Measurements from ENCODE around the gene DNAH8. TPM values are rescaled to one million over a fixed set of nuclear protein-coding genes. Genes with fewer than 3 reads are reported as not detected.

The DNAH8 gene
- total and polyA plus RNA-seq, 11 donors = 0.02 to 0.50 (median 0.02) TPM; not detected in 8

GRCh38 chr6:38760097-38760496, 45.0 kb downstream of the DNAH8 start:
- intact Hi-C loops (cut with DNase I) = no loop called here
- H3K36me3 ChIP-seq = no peaks in the 10 kb centered on the region
- peaks cover 0 to 11% (median 0%) of the 10 kb centered on the region in 12 donors for H3K9me3 ChIP-seq
- DNase-seq = no peak
- no peak for ATAC-seq
- H3K4me3 ChIP-seq = no peak overlapping the region
- TF ChIP-seq, protein P1, sequence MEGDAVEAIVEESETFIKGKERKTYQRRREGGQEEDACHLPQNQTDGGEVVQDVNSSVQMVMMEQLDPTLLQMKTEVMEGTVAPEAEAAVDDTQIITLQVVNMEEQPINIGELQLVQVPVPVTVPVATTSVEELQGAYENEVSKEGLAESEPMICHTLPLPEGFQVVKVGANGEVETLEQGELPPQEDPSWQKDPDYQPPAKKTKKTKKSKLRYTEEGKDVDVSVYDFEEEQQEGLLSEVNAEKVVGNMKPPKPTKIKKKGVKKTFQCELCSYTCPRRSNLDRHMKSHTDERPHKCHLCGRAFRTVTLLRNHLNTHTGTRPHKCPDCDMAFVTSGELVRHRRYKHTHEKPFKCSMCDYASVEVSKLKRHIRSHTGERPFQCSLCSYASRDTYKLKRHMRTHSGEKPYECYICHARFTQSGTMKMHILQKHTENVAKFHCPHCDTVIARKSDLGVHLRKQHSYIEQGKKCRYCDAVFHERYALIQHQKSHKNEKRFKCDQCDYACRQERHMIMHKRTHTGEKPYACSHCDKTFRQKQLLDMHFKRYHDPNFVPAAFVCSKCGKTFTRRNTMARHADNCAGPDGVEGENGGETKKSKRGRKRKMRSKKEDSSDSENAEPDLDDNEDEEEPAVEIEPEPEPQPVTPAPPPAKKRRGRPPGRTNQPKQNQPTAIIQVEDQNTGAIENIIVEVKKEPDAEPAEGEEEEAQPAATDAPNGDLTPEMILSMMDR (IDR thresholded peaks at IDR 0.05) = no peak
- no peak for TF ChIP-seq POLR2A (IDR thresholded peaks at IDR 0.05)
- no peaks in the 10 kb centered on the region for H3K4me1 ChIP-seq
- WGBS, 4 donors = 61 to 73% (median 66%) methylated on average over 1 of the region's 1 CpG
- no peak overlapping the region for H3K27ac ChIP-seq
- peaks cover 0 to 9% (median 0%) of the 10 kb centered on the region in 9 donors for H3K27me3 ChIP-seq

GRCh38 chr6:38762848-38763247, 47.7 kb downstream of the DNAH8 start:
- no peak for TF ChIP-seq POLR2A (IDR thresholded peaks at IDR 0.05)
- Histone ChIP-seq H3K4me3 (no peak overlapping the region), H3K4me1 (no peaks in the 10 kb centered on the region), H3K27ac (no peak overlapping the region), H3K9me3 (peaks cover 0 to 11% (median 0%) of the 10 kb centered on the region in 12 donors), H3K27me3 (peaks cover 0 to 9% (median 0%) of the 10 kb centered on the region in 9 donors), H3K36me3 (no peaks in the 10 kb centered on the region)
- intact Hi-C loops (cut with DNase I) = no loop called here
- ATAC-seq = no peak
- DNase-seq = no peak

DNA sequence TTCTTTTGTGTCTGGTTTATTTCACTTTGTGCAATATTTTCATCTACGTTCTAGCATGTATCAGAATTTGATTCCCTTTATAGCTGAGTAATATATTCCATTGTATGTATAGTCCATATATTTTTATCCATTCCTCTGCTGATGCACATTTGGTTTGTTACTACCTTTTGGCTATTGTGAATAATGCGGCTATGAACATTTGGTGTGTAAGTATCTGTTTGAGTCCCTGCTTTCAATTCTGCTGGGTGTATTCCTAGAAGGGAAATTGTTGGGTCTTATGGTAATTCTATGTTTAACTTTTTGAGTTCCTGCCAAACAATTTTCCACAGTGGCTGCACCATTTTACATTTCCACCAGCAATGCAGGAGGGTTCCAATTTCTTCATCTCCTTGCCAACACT, 52.4 kb downstream of the DNAH8 start:
- TF ChIP-seq, protein P1 (IDR thresholded peaks at IDR 0.05) = no peak
- TF ChIP-seq POLR2A (IDR thresholded peaks at IDR 0.05) = no peak
- no peak for ATAC-seq
- no peak for DNase-seq
- no peak overlapping the region for H3K27ac ChIP-seq
- peaks cover 0 to 12% (median 0%) of the 10 kb centered on the region in 12 donors for H3K9me3 ChIP-seq
- 91 to 94% (median 91%) methylated on average over 2 of the region's 2 CpGs for WGBS, 4 donors
- H3K27me3 ChIP-seq = peaks cover 0 to 6% (median 0%) of the 10 kb centered on the region in 9 donors
- no peaks in the 10 kb centered on the region for H3K4me1 ChIP-seq
- no peaks in the 10 kb centered on the region for H3K36me3 ChIP-seq
- H3K4me3 ChIP-seq = no peak overlapping the region
- intact Hi-C loops (cut with DNase I) = no loop called here

DNA sequence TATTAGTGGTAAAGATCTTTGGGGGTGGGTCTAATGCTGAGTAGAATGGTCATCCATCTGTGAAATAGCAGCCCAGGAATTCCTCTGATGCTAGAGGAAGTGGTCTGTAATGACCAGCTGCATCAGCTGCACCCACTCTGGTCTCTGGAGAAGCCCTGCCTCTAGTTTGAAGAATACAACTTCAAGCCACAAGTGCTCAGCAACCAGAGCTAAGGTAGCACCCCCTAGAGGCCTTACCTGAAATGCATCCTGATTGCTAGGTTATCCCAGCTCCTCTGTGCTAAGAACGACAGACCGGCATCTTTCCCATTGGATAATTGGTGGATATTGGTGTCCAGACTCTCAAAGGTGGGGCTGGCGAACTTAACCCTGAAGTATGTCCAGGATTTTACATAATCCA, 58.2 kb downstream of the DNAH8 start:
- DNase-seq (no peak), ATAC-seq (no peak)
- 57 to 75% (median 59%) methylated on average over 3 of the region's 3 CpGs for WGBS, 4 donors
- no peak overlapping the region for H3K27ac ChIP-seq
- H3K9me3 ChIP-seq = peaks cover 0 to 10% (median 0%) of the 10 kb centered on the region in 12 donors
- intact Hi-C loops (cut with DNase I) = no loop called here
- H3K27me3 ChIP-seq = peaks cover 0 to 6% (median 0%) of the 10 kb centered on the region in 9 donors
- H3K36me3 ChIP-seq = no peaks in the 10 kb centered on the region
- no peak overlapping the region for H3K4me3 ChIP-seq
- H3K4me1 ChIP-seq = peaks cover 0 to 6% (median 0%) of the 10 kb centered on the region in 12 donors
- TF ChIP-seq, protein P1 (IDR thresholded peaks at IDR 0.05) = peak in 2 of 12 donors; percentile 10 to 19
- no peak for TF ChIP-seq POLR2A (IDR thresholded peaks at IDR 0.05)
